ENCODE data around the gene GADD45GIP1. TPM values are rescaled to one million over a fixed set of nuclear protein-coding genes. Genes with fewer than 3 reads are reported as not detected.

GADD45GIP1 gene
- total RNA-seq, 1 experiment from 2014 or later = 35.9 TPM

DNA sequence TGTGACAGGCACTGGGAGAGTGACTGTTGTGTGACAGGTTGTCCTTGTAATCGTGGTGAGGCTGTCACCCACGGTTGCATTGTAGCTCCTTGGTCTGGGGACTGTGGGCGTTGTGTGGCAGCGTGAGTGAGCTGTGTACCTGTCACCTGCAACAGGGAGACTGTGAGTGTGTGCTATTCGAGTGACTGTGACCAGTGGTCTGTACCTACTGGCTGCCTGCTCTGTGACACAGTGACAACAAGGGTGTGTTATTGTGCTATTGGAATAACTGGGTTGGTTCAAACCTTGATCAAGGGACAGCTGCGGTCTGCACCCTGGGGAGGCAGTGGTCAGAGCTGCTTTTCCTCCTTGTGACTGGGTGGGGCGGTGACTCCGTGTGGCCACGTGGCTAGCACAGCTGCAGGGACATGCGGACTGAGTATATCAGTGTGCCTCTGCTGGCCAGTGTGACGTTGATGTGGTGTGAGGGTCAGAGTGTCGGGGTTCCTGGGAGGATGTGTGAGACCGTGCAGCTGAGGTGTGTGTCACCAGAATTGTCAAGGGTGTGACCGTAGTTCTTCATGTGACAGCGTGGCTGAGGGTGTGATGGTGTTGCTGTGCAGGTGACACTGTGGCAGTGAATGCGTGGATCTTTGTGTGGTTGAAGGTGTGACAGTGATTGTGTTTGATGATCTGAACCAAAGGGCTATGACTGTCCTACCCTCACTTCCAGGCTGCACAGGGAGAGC, 28.2 kb upstream of the GADD45GIP1 start:
- ChIA-PET RAD21 (ENCODE audit: low non-redundant PET in 1 of 2, low total read pairs in 2 of 2, uncharacterized antibody in 2 of 2, unreplicated experiment in 2 of 2) (interaction anchor here (0.8 to 1.3 kb wide), 7 partner anchors 20 to 108 kb away, joined by 3 to 10 read pairs (median 4); no protein-coding TSS in a partner anchor), CTCF (interaction anchor here (0.6 to 2.3 kb wide), 7 partner anchors 44 to 160 kb away, joined by 3 to 23 read pairs (median 5); no protein-coding TSS in a partner anchor), POLR2A (interaction anchor here (0.6 to 1.4 kb wide), 5 partner anchors 20 to 887 kb away, joined by 3 to 6 read pairs (median 3); no protein-coding TSS in a partner anchor)
- Histone ChIP-seq H3K4me2 (ENCODE audit: low read length) (peak overlapping the region; percentile 64), H3K36me3 (ENCODE audit: control insufficient read depth in 1 of 2, insufficient read depth in 2 of 2, low read length in 2 of 2) (no peaks in the 10 kb centered on the region), H3K79me2 (ENCODE audit: insufficient read depth, low read length) (no peaks in the 10 kb centered on the region), H2AFZ (ENCODE audit: low read depth, low read length, poor library complexity, severe bottlenecking) (no peak overlapping the region), H3K4me1 (ENCODE audit: control insufficient read depth in 1 of 2, insufficient read depth in 2 of 2, low read length in 2 of 2) (peaks cover 21 to 28% of the 10 kb centered on the region in 2 experiments; a peak in 3 of 4 replicates), H3K9me3 (ENCODE audit: control insufficient read depth in 1 of 2, insufficient read depth in 1 of 2, low read depth in 1 of 2, low read length in 2 of 2) (no peaks in the 10 kb centered on the region), H3K27me3 (ENCODE audit: insufficient read depth, low read length) (no peaks in the 10 kb centered on the region), H3K9ac (ENCODE audit: low read length) (peak overlapping the region; percentile 26; the same call in 1 of the 2 replicates), H3K4me3 (replicated peaks in 1 of 2; ENCODE audit: low read depth in 1 of 2, low read length in 2 of 2) (peak overlapping the region in 1 of 2 experiments; percentile 4; a peak in 1 of 4 replicates), H3K9me2 (ENCODE audit: insufficient read depth) (no peaks in the 10 kb centered on the region), H3K27ac (ENCODE audit: low read depth, low read length) (no peak overlapping the region), H4K20me1 (ENCODE audit: insufficient read depth) (no peaks in the 10 kb centered on the region)
- no TSS peak for BruUV-seq (replicated peaks)
- DNase-seq (ENCODE audit: low read depth, low spot score) (peak; percentile 70), ATAC-seq (peak; percentile 78)
- intact Hi-C loops (cut with micrococcal nuclease) = no loop called here
- no peak for TF ChIP-seq CBX3 (IDR thresholded peaks at IDR 0.05; ENCODE audit: low read depth)
- no peak for TF ChIP-seq EZH2phosphoT487 (IDR thresholded peaks at IDR 0.05; ENCODE audit: borderline replicate concordance)
- TF ChIP-seq MAX (IDR thresholded peaks at IDR 0.05) = peak; percentile 99
- peak; percentile 43 for TF ChIP-seq POLR2AphosphoS5 (IDR thresholded peaks at IDR 0.05; ENCODE audit: low read depth, low read length)
- TF ChIP-seq FOSL1 (IDR thresholded peaks at IDR 0.05; ENCODE audit: low read depth) = no peak
- no peak for TF ChIP-seq EZH2 (IDR thresholded peaks at IDR 0.05)
- no peak for TF ChIP-seq EGR1 (IDR thresholded peaks at IDR 0.05; ENCODE audit: low read depth)
- no peak for TF ChIP-seq ELF1 (IDR thresholded peaks at IDR 0.05; ENCODE audit: borderline replicate concordance, low read depth)
- no peak for TF ChIP-seq YY1 (IDR thresholded peaks at IDR 0.05; ENCODE audit: extremely low read depth, insufficient replicate concordance, low read depth, low read length)
